IMR-90 (cell line): ENCODE data around the gene KCNJ2.

Experiments used
- CEBPB ChIP-seq: IDR thresholded peaks from 2 replicates; pipeline ENCODE4 v1.6.1; 2012; ENCODE audit warnings: low read depth, low read length, improper control_type of control experiment
- POLR2A ChIP-seq: IDR thresholded peaks from 2 replicates; pipeline ENCODE4 v1.6.1; 2012; ENCODE audit warnings: mild to moderate bottlenecking, low read depth, low read length
- RAD21 ChIP-seq: IDR thresholded peaks from 2 replicates; pipeline ENCODE4 v1.6.1; 2012; ENCODE audit warnings: low read length, improper control_type of control experiment
- RCOR1 ChIP-seq: IDR thresholded peaks from 2 replicates; pipeline ENCODE4 v1.6.1; 2012; ENCODE audit warnings: mild to moderate bottlenecking, low read length, improper control_type of control experiment; ENCODE audit not compliant: insufficient replicate concordance
- RFX5 ChIP-seq: IDR thresholded peaks from 2 replicates; pipeline ENCODE4 v1.8.0; 2012; ENCODE audit warnings: low read depth, mild to moderate bottlenecking, low read length, moderate library complexity
- TF ChIP-seq, protein P1 (sequence below): conservative IDR thresholded peaks from 2 replicates; pipeline ENCODE4 v1.5.1; 2012; ENCODE audit warnings: mild to moderate bottlenecking, low read depth, low read length, improper control_type of control experiment

DNA sequence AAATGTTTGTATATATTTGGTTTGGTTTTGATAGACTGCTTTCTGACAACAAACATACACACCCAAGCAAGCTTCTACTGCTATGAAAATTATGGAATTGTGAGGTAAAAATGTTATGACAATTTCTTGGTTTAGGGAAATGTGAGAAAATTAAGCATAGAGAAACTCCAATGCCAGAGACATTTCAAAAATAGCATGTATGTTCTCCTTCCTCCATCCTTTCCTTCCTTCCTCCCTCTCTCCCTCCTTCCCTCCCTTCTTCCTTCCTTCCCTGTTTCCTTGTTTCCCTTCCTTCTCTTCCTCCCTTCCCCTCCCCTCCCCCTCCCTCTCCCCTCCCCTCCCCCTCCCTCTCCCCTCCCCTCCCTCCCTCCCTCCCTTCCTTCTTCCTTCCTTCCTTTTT is 14.9 kb downstream of the KCNJ2 start:
- TF ChIP-seq POLR2A (no peak), RFX5 (no peak), RCOR1 (no peak), RAD21 (no peak), CEBPB (no peak)
- TF ChIP-seq, protein P1, sequence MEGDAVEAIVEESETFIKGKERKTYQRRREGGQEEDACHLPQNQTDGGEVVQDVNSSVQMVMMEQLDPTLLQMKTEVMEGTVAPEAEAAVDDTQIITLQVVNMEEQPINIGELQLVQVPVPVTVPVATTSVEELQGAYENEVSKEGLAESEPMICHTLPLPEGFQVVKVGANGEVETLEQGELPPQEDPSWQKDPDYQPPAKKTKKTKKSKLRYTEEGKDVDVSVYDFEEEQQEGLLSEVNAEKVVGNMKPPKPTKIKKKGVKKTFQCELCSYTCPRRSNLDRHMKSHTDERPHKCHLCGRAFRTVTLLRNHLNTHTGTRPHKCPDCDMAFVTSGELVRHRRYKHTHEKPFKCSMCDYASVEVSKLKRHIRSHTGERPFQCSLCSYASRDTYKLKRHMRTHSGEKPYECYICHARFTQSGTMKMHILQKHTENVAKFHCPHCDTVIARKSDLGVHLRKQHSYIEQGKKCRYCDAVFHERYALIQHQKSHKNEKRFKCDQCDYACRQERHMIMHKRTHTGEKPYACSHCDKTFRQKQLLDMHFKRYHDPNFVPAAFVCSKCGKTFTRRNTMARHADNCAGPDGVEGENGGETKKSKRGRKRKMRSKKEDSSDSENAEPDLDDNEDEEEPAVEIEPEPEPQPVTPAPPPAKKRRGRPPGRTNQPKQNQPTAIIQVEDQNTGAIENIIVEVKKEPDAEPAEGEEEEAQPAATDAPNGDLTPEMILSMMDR = no peak
